HUES6 (cell line): ENCODE results near the gene MTERF2.
A peak's percentile ranks its signal among the peaks of the same experiment; 100 is the strongest.

Source experiments
- H3K27ac ChIP-seq: 2 replicates; pipeline ENCODE4 v1.7.0; 2013; ENCODE audit warnings: low read depth, mild to moderate bottlenecking, low read length, inconsistent platforms
- H3K27me3 ChIP-seq: 2 replicates; pipeline ENCODE4 v1.6.1; 2013; ENCODE audit warnings: low read length; ENCODE audit not compliant: control insufficient read depth, insufficient read depth
- H3K36me3 ChIP-seq: 2 replicates; pipeline ENCODE4 v1.6.1; 2013; ENCODE audit warnings: low read length; ENCODE audit not compliant: control insufficient read depth, insufficient read depth
- H3K4me1 ChIP-seq: 2 replicates; pipeline ENCODE4 v1.6.1; 2013; ENCODE audit warnings: low read length; ENCODE audit not compliant: control insufficient read depth, insufficient read depth
- H3K4me3 ChIP-seq: 2 replicates; pipeline ENCODE4 v1.5.1; 2013; ENCODE audit warnings: low read depth, low read length
- H3K9ac ChIP-seq: one replicate; pipeline ENCODE4 v1.6.1; 2013; ENCODE audit warnings: mild to moderate bottlenecking, low read length
- H3K9me3 ChIP-seq: 2 replicates; pipeline ENCODE4 v1.6.1; 2013; ENCODE audit warnings: low read depth, low read length; ENCODE audit not compliant: control insufficient read depth, insufficient read depth

MTERF2 gene

DNA sequence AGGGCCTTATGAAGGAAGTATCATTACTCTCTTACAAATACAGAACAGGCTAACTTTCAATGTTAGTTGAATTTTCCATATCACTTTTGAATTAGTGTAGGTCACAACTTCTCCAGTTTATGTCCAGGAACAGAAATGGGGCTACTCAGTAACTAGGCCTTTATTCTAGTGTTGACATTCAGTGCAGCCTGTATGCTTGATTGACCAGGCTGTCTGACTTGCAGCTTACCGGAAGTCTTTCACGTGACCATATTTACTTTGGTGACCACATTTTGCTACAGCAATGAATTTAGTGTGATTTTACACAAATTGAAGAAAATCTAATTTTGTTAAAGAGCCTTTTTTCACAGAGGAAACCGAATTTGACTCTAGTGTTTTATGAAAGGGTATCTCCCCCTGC lies 12.4 kb downstream of the MTERF2 start:
- no peaks in the 10 kb centered on the region for H3K4me1 ChIP-seq
- no peak overlapping the region for H3K9ac ChIP-seq
- no peaks in the 10 kb centered on the region for H3K9me3 ChIP-seq
- H3K27ac ChIP-seq = no peak overlapping the region
- peaks cover 16% of the 10 kb centered on the region for H3K36me3 ChIP-seq
- no peak overlapping the region for H3K4me3 ChIP-seq
- H3K27me3 ChIP-seq = no peaks in the 10 kb centered on the region

DNA sequence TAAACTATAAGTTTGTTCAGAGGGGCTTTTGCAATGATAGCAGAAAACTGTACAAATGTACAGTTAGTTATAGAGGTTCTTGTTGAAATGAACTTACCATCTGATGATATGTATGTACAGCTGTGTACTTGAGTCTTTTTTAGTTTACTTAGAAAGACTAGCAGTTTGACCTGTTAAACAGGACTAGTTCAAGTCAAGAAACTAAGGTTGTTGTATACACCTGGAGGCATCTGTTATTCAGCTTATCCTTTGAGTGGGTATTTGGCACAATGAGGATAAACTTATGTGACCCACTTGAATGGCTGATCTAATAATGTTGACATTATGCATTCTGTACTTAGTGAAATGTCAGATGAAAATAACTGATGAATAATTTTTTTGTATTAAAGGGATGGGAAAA lies 13.4 kb downstream of the MTERF2 start:
- Histone ChIP-seq H3K9ac (no peak overlapping the region), H3K9me3 (no peaks in the 10 kb centered on the region), H3K27me3 (no peaks in the 10 kb centered on the region), H3K27ac (no peak overlapping the region), H3K36me3 (peaks cover 22% of the 10 kb centered on the region), H3K4me3 (no peak overlapping the region), H3K4me1 (no peaks in the 10 kb centered on the region)

DNA sequence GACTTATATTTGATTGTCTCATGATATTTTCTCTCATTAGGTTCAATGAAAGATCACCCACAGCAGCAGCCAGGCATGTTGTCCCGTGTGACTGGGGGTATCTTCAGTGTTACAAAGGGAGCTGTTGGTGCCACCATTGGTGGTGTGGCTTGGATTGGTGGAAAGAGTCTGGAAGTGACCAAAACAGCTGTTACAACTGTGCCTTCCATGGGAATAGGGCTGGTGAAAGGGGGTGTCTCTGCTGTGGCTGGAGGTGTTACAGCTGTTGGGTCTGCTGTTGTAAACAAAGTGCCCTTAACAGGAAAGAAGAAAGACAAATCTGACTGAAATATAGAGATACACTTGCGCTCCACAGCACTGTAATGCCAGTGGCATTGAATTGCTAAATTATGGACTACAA lies 15.9 kb downstream of the MTERF2 start:
- H3K27me3 ChIP-seq = no peaks in the 10 kb centered on the region
- H3K36me3 ChIP-seq = peaks cover 33% of the 10 kb centered on the region
- H3K9me3 ChIP-seq = no peaks in the 10 kb centered on the region
- no peak overlapping the region for H3K27ac ChIP-seq
- H3K9ac ChIP-seq = no peak overlapping the region
- H3K4me1 ChIP-seq = no peaks in the 10 kb centered on the region
- H3K4me3 ChIP-seq = no peak overlapping the region

DNA sequence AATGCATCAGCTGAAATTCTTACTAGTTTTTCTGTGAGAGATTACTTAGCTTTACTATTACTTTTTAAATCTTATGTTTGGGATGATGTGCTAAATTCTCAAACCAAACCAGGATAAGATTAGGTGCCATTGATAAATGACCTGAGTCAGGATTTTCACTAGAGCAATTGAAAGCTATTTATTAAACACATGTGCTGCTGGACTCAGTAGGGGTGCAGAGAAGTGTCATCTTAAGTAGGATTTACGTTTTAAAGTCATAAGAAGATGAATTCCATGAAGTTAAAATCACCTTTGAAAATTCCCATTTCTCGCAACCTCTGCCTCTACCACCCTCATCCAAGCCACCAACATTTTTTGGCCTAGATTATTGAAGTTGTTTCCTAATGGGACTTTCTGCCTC lies 22.4 kb downstream of the MTERF2 start:
- no peaks in the 10 kb centered on the region for H3K9me3 ChIP-seq
- H3K36me3 ChIP-seq = peaks cover 29% of the 10 kb centered on the region
- H3K27ac ChIP-seq = no peak overlapping the region
- H3K27me3 ChIP-seq = no peaks in the 10 kb centered on the region
- H3K4me1 ChIP-seq = no peaks in the 10 kb centered on the region
- H3K4me3 ChIP-seq = no peak overlapping the region
- H3K9ac ChIP-seq = no peak overlapping the region

DNA sequence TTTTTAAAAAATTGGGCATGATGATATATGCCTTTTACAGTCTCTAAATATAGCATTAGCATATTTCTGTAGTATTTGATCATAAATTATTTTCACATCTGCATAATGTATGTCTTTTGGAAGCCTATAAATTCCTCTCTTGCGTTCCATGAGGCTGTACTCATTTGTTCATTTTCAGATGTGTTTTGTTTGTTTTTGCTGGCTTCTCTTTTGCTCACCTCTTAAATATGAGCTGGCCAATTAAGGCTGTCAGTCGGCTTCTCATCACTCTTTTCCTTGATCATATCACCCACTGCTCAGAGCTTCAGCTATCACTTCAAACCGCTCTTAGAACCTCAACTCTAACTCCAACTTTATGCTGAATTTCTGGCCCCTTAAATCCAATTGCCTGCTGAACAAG lies 24.7 kb downstream of the MTERF2 start:
- no peaks in the 10 kb centered on the region for H3K9me3 ChIP-seq
- peaks cover 4% of the 10 kb centered on the region; the same call in 1 of the 2 replicates for H3K4me1 ChIP-seq
- no peak overlapping the region for H3K9ac ChIP-seq
- H3K27me3 ChIP-seq = no peaks in the 10 kb centered on the region
- no peak overlapping the region for H3K27ac ChIP-seq
- no peak overlapping the region for H3K4me3 ChIP-seq
- H3K36me3 ChIP-seq = peaks cover 14% of the 10 kb centered on the region

DNA sequence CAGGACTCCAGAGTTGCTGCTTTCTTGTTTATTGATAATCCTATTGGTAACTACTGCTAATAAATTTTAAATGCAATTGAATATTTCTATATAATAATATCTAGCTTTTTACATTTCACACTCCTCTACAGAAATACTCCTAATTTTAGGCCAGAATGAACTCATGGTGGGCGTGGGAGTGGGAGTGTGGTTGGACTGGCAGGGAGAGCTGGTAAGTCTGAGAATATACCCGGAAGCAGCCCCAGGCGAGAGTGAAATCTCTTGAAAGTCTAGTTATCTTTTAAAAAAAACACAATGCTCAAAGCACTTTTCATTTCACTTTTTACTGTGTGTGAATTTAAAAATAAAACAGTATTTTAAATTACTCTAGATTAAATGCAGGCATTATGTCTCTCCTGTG lies 26.5 kb downstream of the MTERF2 start:
- H3K4me1 ChIP-seq = peaks cover 4% of the 10 kb centered on the region; the same call in 1 of the 2 replicates
- no peaks in the 10 kb centered on the region for H3K9me3 ChIP-seq
- H3K4me3 ChIP-seq = no peak overlapping the region
- H3K9ac ChIP-seq = no peak overlapping the region
- no peak overlapping the region for H3K27ac ChIP-seq
- H3K27me3 ChIP-seq = no peaks in the 10 kb centered on the region
- H3K36me3 ChIP-seq = peaks cover 10% of the 10 kb centered on the region

DNA sequence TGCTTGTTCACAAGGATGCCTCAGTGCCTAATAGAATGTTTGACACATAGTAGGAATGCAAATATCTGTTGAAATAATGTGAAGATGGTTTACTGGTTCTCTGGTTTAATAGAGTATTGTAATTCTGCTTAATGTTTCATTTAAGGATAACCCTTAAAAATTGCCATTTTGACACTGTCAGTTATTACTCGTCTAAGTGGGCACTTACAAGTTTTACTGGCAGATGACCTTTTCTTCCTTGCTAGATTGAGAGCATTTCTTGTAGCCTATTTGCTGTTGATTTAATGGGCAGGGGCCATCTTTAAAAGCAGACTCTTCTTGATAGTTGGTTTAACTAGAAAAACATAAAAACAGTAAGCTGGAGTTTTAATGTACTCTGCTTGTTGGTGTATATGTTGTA lies 29.4 kb downstream of the MTERF2 start:
- peaks cover 11% of the 10 kb centered on the region; the same call in 1 of the 2 replicates for H3K27me3 ChIP-seq
- no peak overlapping the region for H3K9ac ChIP-seq
- no peak overlapping the region for H3K27ac ChIP-seq
- peaks cover 4% of the 10 kb centered on the region; the same call in 1 of the 2 replicates for H3K4me1 ChIP-seq
- peaks cover 3% of the 10 kb centered on the region; the same call in 1 of the 2 replicates for H3K9me3 ChIP-seq
- H3K36me3 ChIP-seq = no peaks in the 10 kb centered on the region
- peak overlapping the region; percentile 79 for H3K4me3 ChIP-seq

DNA sequence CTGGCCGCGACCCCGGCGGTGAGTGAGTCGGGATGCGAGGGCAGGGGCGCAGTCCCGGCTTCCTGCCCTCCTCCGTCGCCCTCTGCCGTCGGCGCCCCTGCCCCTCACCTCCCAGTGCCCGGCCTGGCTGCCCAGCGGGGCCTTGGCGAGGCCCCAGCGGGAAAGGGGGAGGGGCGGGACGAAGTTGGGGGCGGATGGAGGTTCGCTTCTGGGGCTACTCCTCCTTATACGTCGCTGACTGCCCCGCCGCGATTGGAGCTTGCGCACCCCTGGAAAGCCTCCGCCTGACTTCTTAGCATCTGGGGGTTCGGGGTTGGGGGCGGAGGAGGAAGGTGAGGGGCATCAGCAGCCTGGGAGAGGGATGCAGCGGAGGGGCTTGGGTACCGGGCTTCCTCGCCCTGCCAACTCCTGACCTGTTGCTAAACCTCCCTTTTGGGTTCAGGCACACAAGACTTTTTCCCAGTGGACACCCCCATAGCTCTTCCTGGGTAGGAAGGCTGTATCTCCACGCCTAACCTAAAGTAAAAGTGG lies 30.8 kb downstream of the MTERF2 start:
- H3K27me3 ChIP-seq = peaks cover 12% of the 10 kb centered on the region; the same call in 1 of the 2 replicates
- H3K9ac ChIP-seq = peak overlapping the region; percentile 92
- no peaks in the 10 kb centered on the region for H3K36me3 ChIP-seq
- H3K4me1 ChIP-seq = peaks cover 4% of the 10 kb centered on the region; the same call in 1 of the 2 replicates
- H3K4me3 ChIP-seq = peak overlapping the region; percentile 79
- peak overlapping the region; percentile 84; the same call in 1 of the 2 replicates for H3K27ac ChIP-seq
- H3K9me3 ChIP-seq = peaks cover 3% of the 10 kb centered on the region; the same call in 1 of the 2 replicates

DNA sequence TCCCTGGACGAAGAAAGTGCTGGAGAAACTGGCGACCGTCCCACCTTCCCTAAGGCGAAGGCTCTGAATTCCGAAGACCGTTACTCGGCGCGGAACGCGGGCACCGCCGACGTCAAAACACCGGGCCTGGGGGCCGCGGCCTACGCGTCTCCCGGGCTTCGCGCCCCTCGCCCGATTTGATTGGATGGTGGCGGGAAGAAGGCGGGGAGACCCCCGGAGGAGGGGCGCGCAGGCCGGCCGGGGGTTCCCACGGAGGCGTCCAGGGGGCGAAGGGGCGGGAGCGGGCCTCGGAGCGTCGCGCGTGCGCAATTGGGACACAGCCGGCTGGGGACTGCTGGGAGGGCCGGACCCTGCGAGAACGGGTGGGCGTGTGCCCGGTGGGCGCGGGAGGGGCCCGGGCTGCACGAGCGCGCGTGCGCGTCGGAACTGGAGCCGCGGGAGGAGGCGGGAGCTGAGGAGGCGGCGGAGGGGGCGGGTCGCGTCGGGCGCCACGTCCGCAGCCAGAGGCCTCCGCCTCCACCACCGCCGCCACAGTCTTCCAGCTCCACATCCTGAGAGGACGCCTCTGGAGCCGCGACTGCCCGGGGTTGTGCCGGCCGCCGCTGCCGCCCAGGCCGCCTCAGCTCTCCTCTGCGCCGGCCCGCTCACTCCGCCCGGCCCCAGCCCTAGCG lies 31.4 kb downstream of the MTERF2 start, which contains the start of gene TMEM263:
TSS of gene TMEM263 (plus strand) at position 531 of the 671 bp plus-strand sequence. CDS start 11,210 bp downstream, outside the sequence.
- Histone ChIP-seq H3K4me1 (peaks cover 4% of the 10 kb centered on the region; the same call in 1 of the 2 replicates), H3K9me3 (peaks cover 3% of the 10 kb centered on the region; the same call in 1 of the 2 replicates), H3K9ac (peak within 1 kb of the TSS; percentile 92), H3K36me3 (no peaks in the 10 kb centered on the region), H3K27me3 (peaks cover 12% of the 10 kb centered on the region; the same call in 1 of the 2 replicates), H3K4me3 (peak within 1 kb of the TSS; percentile 79), H3K27ac (peak within 1 kb of the TSS; percentile 84; the same call in 1 of the 2 replicates)

DNA sequence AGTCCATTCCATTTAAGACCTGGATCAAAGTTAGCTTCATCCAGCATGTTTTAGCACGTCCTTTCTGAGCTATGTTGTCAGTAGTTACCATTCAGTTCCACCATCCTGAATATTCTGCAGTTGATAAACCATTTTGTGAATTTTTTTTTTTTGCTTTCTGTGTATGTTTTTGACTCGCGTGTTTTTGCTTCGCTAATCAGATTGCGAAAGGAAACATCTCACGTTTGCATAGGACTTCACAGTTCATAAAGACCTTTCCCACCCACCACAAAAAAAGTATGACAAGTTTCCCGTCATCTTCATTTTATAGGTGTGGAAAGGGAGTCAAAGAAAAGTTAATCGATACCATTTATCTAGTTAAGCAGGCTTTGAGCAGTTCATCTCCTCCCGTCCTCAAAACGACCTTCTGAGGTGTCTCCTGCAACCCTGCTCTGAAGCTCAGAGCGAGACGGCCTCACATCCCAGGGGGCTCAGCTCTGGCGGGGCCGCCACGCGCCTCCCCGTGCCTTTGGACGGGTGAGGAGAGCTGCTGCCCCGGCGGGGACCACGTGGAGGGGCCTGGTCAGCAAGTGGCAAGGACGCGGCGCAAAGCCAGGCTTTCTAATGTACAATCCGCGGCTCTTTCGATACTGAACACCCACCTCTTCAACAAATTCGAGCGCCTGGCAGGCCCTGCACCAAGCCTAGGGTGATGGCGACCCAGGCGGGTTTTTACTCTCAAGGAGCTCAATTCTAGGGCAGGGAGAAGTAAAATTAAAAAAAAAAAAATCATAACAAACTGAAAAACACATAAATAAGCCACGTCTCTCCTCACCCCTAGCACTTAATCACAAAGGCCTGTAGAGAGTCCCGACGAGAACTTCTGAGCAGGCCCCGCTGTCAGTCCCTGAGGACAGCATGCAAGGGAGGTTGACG lies 32.2 kb downstream of the MTERF2 start:
- H3K9me3 ChIP-seq = peaks cover 3% of the 10 kb centered on the region; the same call in 1 of the 2 replicates
- H3K4me1 ChIP-seq = peaks cover 4% of the 10 kb centered on the region; the same call in 1 of the 2 replicates
- peaks cover 12% of the 10 kb centered on the region; the same call in 1 of the 2 replicates for H3K27me3 ChIP-seq
- no peaks in the 10 kb centered on the region for H3K36me3 ChIP-seq
- peak overlapping the region; percentile 79 for H3K4me3 ChIP-seq
- H3K9ac ChIP-seq = no peak overlapping the region
- no peak overlapping the region for H3K27ac ChIP-seq
